GF-D8 (cell line): ENCODE measurements around the gene PHEX.

Experiments used
- DNase-seq: peaks from one replicate; lab custom pipeline; 2025; lab: John Stamatoyannopoulos, UW

PHEX gene

GRCh38 chrX:22041907-22042530, 9.9 kb downstream of the PHEX start:
- DNase-seq, result no peak

- DNase-seq, result no peak
Observed at GRCh38 chrX:22043872-22044271, 11.7 kb downstream of the PHEX start.

GRCh38 chrX:22047468-22047867, 15.3 kb downstream of the PHEX start:
- DNase-seq, result no peak

GRCh38 chrX:22053481-22053880, 21.4 kb downstream of the PHEX start:
- DNase-seq, result no peak

DNA sequence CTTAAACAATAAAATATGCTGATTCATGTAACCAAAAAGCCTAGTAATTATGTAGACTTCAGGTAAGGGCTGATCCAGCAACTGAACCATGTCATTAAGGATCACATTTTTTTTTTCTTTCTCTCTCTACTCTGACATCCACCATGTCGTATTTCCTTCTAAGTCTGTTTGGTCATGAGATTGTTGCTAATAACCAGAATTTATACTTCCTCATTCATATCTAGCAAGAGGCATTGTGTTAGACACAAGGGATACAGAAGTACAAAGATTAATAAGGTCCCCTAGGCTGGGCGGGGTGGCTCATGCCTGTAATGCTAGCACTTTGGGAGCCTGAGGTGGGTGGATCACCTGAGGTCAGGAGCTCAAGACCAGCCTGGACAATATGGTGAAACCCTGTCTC, 24.1 kb downstream of the PHEX start:
- DNase-seq, result no peak

DNA sequence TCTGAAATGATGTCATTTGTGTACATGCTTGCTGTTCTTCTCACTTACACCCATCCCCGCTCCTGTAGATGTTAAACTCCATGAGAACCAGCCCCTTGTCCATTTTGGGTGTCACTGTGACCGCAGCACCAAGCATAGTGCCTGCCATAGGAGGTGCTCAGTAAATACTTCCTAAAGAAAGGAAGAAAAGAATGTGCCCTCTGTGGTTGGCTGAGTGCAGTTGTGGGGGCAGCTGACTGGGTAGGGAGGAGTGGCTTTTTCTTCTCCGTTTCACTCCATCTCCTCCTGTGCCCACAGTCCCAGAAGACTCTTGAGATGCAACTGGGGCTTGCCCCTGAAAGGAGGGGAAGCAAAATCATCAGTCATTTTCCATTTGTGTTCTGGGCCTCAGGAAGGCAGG, 25.5 kb downstream of the PHEX start:
- DNase-seq, result no peak

DNA sequence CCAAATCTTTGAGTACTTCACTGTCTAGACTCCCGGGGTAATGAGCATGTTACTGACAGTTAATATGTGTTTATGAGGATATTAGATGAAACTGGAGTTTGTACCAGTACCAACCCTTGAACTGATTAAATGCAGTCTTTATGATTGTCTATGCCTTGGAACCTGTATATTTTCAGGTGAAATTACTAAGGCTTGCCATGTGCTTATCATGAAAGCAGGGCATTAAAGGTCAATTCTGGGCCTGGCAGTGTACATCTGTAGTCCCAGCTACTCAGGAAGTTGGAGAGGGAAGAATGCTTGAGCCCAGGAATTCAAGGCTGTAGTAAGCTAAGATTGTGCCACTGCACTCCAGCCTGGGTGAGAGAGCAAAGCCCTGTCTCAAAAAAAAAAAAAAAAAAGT, 27.6 kb downstream of the PHEX start:
- DNase-seq, result no peak

DNA sequence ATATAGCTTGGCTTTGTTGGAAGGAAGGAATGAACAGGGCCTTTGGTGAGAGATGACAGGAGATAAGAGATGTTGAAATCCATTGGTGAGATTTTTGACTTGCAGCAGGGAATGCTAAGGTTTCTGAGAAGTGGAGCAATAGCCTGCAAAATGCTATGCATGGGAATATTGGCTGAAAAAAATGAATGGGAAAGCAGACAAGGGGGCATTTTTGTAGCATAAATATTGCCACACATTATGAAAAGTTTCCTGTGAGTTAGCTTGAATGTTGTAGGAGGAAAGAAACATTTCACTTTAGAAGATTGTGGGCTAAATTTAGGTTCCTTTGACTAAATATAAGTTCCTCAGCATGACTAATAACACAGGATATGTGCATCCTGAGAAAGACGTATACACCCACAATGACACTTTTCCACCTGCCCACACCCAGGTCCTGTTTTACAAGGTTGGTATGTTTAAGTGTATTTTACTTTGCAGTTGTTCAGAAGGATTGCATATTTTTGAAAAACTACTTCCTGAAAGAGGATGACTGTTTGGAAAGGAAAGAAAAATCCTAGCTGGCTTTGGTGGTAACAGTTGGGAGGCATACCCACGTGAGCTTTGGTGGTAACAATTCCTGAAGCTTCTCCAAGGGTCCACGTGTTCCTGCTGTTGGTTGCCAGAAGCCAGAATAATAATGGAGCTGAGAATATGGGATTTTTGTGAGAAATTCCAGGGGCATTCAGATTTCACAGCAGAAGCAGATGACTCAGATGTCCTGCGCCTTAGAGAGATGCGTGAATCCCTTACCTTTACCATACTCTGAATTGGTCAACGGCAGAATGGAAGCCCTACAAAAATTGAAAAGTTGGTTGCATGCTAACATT, 28.5 kb downstream of the PHEX start:
- no peak for DNase-seq

DNA sequence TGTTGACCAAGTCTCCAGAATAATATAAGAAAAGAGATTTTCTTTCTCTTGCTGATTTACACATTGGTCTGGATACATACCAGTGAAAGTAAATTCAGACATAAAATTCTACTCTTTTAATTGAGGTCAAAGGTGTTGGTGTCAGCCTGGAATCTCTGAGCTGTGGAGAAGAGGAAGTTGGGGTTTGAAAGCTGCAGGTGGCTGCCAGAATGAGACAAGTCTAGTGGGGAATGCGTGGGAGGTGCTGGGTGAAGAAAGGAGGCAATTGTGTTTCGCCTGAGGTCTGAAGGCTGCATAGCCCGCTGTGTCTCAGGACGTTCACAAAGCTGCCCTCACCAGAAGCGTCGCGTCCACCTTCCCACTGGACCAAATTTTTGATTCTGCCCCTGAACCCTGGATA, 31.2 kb downstream of the PHEX start:
- peak; percentile 36 for DNase-seq

DNA sequence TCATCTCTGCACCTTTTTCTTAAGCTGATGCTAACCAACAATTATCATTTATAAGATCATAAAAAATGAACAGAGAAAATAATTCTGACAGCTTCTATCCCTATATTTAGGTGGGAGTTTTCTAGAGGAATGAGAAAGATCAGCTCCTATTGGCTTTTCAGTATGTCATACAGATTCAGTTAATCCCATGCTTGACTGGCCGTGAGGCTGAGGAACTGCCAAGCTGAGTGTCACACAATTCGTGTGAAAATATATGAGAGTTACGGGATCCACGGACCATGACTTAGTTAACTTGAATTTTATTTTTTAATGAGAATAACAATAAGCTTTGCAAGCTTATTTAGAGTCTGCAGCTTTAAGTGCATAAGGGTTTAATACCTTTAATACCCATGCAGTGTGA, 37.5 kb downstream of the PHEX start:
- DNase-seq, result no peak

DNA sequence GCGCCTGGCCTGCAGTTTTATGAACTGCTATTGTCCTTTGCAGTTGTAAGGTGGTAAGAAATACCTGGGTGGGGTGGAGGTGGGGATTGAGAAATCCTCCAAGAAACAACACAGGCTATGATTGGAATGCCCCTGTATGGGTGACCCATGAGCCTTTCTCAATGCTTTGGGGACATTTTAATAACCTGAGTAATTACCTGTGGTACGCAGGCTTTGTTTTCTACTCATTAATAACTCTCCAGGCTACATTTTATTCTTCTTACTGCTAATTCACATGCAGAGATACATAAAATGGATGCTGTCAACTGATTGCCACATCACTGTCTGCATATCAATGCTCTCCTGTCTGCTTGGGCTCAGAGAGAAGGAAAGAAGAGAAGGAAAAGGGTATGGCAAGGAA, 41.8 kb downstream of the PHEX start:
- no peak for DNase-seq

GRCh38 chrX:22078117-22078516, 46.0 kb downstream of the PHEX start:
- DNase-seq, result no peak

DNA sequence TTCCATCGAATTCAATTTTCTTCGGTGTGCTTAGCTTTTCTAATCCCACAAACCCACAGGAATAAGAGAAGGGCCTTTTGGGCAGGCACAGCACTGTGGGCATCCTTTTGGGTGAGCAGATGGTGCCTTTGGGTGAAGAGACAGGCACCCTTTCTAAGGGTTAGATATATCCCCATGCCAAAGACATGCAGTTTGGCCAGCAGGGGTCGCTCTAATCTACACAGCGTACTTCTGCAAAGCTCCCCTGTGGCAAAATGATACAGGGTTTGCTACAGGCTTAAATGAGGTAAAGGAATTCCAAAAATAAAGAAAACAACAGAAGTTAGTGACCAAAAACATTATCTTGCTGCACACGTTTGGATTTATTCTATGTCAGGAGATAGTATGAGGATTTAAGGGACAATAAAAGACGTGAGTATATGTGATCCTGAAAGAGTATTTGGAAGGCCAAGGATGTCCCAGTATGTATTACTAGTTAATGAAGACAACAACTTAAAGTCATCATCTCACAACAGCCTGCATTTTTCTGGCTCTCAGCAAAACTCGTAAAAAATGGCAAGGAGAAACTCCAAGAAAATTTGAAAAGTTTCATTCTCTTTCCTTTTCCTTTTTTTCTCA, 49.5 kb downstream of the PHEX start:
- DNase-seq, result no peak

GRCh38 chrX:22086003-22086402, 53.9 kb downstream of the PHEX start:
- no peak for DNase-seq

DNA sequence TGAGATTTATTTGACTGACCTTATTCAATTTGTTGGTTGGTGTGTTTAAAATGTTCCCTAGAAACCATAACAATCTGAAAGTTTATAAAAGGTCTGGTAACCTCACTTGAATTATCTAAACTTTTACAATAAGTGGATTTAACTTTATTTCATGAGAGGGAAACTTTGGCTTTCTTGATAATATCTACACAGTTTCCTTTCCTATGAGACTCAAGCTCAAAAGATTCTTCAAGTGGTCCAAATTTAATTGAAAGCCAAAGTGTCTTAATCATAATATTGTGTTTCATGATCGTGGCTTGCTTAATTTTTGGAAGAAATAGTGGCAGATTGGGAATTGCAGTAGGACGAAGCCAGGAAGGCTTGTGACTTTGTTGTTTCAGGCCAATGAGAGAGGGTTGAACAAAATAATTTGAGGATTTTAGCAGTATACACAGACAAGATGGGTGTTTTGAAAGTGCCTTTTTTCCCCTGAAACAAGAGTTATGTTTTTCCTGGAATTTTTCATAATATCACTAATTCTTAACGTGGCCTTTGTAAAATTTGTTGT, 55.0 kb downstream of the PHEX start:
- no peak for DNase-seq

- DNase-seq, result no peak
Observed at GRCh38 chrX:22088326-22088725, 56.2 kb downstream of the PHEX start.

DNA sequence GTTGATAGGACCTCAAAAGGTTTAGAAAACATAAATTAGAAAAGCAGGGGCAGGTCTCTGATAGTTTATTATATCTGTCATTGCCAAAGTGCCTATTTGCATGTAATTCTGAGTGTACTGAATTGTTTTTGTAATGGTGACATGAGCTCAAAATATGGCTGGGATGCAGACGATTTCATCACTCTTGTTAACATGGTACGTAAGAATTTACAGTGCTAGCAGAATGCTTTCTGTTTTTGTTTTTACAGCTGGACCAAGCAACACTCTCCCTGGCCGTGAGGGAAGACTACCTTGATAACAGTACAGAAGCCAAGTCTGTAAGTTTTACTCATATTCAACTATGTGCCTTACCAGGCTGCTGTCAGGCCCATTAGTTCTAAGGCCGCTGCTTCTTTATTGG, 58.1 kb downstream of the PHEX start:
- no peak for DNase-seq

- DNase-seq, result no peak
Observed at GRCh38 chrX:22093550-22093949, 61.4 kb downstream of the PHEX start.

- DNase-seq, result no peak
Observed at GRCh38 chrX:22095286-22095685, 63.2 kb downstream of the PHEX start.

DNA sequence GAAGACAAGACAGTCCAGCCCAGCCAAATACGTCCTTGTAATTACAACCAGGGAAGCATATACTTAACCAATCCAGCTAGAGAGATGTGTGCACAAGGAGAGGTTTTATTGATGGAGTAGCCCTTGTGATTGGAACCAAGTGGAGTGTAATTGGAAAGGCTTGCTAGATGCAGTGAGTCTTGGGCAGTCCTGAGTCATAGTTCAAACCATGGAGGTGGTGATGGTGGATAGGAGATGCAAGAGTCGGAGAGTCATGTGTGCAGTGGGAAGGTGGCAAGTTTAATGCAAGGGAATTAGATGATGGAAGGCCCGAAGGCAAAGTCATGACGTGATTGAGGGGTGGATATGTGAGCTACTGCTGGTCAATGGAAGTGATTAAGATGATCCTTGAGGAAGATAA, 63.7 kb downstream of the PHEX start:
- DNase-seq, result no peak

DNA sequence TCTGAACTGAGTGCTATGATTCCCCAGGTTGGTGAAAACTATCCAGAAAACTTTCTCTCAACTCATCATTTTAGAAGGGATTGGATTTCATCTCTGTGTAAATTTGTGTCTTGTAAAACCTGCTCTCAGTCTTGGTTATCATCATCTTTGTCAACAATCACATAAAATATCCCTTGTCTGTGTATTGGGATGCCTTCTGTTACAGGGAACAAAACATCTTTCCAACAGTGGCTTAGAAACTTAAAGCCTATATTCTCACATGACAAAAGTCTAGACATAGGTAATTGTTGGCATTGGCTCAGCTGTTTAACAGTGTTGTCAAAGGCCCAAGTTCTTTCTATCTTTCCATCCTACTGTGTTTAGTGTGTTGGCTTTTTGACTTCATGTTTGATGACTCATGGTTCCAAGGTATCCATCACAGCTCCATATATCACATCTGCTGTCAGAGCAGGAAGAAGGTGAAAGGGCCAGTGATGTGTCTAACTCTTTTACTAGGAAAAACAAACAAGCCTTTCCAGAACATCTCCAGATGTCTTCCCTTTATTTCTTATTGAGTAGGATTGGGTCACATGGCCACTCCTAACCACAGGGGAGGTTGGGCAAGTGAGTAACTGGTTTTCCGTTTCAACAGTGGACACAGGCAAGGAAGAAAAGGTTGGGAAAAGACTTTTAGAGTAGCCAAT, 65.0 kb downstream of the PHEX start:
- DNase-seq, result no peak

- no peak for DNase-seq
Observed at GRCh38 chrX:22105231-22105630, 73.1 kb downstream of the PHEX start.
